Osteocyte (in vitro differentiated cells): Measurements from ENCODE around the gene TBL1X. TPM values are rescaled to one million over a fixed set of nuclear protein-coding genes. Genes with fewer than 3 reads are reported as not detected.

ENCODE experiments used
- DNase-seq: peaks from one replicate; pipeline ENCODE4 v3.0.0; 2021; ENCODE audit warnings: mixed read lengths; ENCODE audit not compliant: unreplicated experiment; ENCODE audit errors: extremely low spot score
- H3K27ac Mint-ChIP-seq: one replicate; pipeline ENCODE4 v1.8.0; 2021; ENCODE audit warnings: mild to moderate bottlenecking, mixed read lengths; ENCODE audit not compliant: unreplicated experiment
- H3K27me3 Mint-ChIP-seq: one replicate; pipeline ENCODE4 v1.8.0; 2021; ENCODE audit warnings: mixed read lengths; ENCODE audit not compliant: unreplicated experiment
- H3K36me3 Mint-ChIP-seq: one replicate; pipeline ENCODE4 v1.8.0; 2021; ENCODE audit warnings: mixed read lengths; ENCODE audit not compliant: unreplicated experiment
- H3K4me1 Mint-ChIP-seq: one replicate; pipeline ENCODE4 v1.8.0; 2021; ENCODE audit warnings: mixed read lengths; ENCODE audit not compliant: unreplicated experiment
- H3K4me3 Mint-ChIP-seq: one replicate; pipeline ENCODE4 v1.8.0; 2021; ENCODE audit warnings: mild to moderate bottlenecking, moderate library complexity, mixed read lengths; ENCODE audit not compliant: unreplicated experiment
- H3K9me3 Mint-ChIP-seq: one replicate; pipeline ENCODE4 v1.8.0; 2021; ENCODE audit warnings: mixed read lengths; ENCODE audit not compliant: unreplicated experiment
- total RNA-seq: library from RNA; stranded (reverse); gene quantifications from 2 replicates; pipeline ENCODE4 v1.2.1, GENCODE V29; 2021
- TF ChIP-seq, protein P1 (sequence below): fragments of 200-600 bp; sonication (generic); IDR thresholded peaks from 2 replicates; pipeline ENCODE4 v1.5.0; 2021; ENCODE audit warnings: antibody characterized with exemption, mild to moderate bottlenecking, moderate library complexity

Gene TBL1X
- total RNA-seq, 1 donor from 2014 or later, result 35.3 TPM

GRCh38 chrX:9757366-9757765, 292.5 kb downstream of the TBL1X start:
- Mint-ChIP-seq H3K27ac (no peak overlapping the region), H3K9me3 (peaks cover 15% of the 10 kb centered on the region), H3K4me3 (no peak overlapping the region), H3K27me3 (no peaks in the 10 kb centered on the region), H3K36me3 (no peaks in the 10 kb centered on the region), H3K4me1 (no peaks in the 10 kb centered on the region)
- DNase-seq, result no peak
- TF ChIP-seq, protein P1, sequence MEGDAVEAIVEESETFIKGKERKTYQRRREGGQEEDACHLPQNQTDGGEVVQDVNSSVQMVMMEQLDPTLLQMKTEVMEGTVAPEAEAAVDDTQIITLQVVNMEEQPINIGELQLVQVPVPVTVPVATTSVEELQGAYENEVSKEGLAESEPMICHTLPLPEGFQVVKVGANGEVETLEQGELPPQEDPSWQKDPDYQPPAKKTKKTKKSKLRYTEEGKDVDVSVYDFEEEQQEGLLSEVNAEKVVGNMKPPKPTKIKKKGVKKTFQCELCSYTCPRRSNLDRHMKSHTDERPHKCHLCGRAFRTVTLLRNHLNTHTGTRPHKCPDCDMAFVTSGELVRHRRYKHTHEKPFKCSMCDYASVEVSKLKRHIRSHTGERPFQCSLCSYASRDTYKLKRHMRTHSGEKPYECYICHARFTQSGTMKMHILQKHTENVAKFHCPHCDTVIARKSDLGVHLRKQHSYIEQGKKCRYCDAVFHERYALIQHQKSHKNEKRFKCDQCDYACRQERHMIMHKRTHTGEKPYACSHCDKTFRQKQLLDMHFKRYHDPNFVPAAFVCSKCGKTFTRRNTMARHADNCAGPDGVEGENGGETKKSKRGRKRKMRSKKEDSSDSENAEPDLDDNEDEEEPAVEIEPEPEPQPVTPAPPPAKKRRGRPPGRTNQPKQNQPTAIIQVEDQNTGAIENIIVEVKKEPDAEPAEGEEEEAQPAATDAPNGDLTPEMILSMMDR, result no peak

DNA sequence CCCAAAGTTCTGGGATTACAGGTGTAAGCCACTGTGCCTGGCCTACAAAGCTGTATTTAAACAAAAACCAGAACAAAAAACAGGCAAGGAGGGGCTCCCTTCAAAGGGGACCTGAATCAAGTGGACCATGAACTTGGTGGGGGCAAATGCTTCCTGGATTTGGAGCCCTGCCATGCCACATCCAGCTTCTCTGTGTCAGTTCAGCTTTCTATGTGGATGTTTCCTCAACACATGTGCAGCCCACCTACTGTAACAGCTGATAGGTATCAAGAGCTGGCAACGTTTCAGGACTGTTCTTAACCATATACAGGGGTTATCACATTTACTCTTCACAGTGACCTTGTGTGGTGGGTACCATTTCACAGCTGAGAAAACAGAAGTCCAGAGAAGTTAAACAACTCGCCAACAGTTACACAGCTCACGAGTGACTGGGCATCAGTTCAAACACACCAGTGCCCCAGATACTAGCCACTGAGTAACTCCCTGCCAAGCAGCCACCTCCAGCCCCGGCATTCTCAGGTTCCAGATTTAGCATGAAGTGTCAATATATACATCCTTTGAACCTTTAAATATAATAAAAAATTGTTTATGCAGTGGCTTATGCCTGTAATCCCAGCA, 293.3 kb downstream of the TBL1X start:
- TF ChIP-seq, protein P1, result no peak
- no peaks in the 10 kb centered on the region for H3K36me3 Mint-ChIP-seq

DNA sequence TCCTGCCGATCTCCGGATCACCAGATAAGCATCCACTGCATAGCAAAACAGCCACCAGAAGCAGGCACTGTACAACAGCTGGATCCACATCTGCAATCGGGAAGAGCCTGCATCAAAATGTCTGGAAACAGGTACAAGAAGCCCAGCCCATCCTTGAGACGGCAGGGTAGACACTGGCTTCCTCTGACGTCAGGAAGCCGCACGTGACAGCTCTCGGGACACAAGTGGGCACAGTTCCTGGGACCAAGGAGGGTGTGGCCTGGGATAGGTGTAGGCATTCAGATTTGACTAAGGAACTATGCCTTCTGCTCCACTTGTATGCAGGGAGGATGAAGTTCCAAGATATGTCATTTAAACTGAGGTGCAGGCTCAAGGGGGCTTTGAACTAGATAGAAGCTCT, 294.5 kb downstream of the TBL1X start:
- H3K36me3 Mint-ChIP-seq, result no peaks in the 10 kb centered on the region
- H3K9me3 Mint-ChIP-seq, result peaks cover 21% of the 10 kb centered on the region
- DNase-seq, result no peak
- TF ChIP-seq, protein P1, result no peak
- H3K27me3 Mint-ChIP-seq, result no peaks in the 10 kb centered on the region
- H3K4me1 Mint-ChIP-seq, result no peaks in the 10 kb centered on the region
- no peak overlapping the region for H3K27ac Mint-ChIP-seq
- H3K4me3 Mint-ChIP-seq, result no peak overlapping the region

More for the DNA sequence above, 293.3 kb downstream of the TBL1X start:
- Mint-ChIP-seq H3K4me1 (no peaks in the 10 kb centered on the region), H3K4me3 (no peak overlapping the region), H3K9me3 (peaks cover 15% of the 10 kb centered on the region), H3K27me3 (no peaks in the 10 kb centered on the region), H3K27ac (no peak overlapping the region)
- no peak for DNase-seq

DNA sequence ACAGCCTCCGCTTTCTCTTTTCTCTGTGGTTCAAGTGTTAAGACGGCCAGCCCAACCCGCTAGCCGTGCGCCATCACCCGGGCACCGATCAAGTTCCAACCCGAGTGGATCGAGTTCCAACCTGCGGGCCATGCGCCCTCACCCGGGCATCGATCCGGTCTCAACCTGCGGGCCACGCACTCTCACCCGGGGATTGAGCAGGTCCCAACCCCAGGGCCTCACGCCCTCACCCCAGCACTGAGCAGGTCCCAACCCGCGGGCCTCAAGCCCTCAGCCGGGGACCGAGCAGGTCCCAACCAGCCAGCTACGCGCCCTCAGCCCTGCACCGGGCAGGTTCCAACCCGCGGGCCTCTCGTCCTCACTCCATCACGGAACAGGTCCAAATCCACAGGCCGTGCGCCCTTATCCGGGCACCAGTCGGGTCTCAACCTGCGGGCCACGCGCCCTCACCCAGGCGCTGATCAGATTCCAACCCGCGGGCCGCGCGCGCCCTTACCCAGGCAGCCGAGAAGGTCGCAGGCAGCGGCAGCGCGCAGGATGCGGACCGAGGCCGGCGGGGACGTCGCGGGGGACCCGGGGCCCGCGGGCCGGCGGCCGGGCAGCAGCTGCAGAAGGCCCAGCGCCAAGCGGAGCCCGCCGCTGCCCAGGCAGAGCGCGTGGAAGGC, 300.3 kb downstream of the TBL1X start:
- Mint-ChIP-seq H3K4me3 (no peak overlapping the region), H3K36me3 (no peaks in the 10 kb centered on the region), H3K27ac (no peak overlapping the region), H3K9me3 (peaks cover 6% of the 10 kb centered on the region), H3K4me1 (no peaks in the 10 kb centered on the region), H3K27me3 (peaks cover 2% of the 10 kb centered on the region)
- TF ChIP-seq, protein P1, result no peak
- no peak for DNase-seq

GRCh38 chrX:9765737-9766097, 300.9 kb downstream of the TBL1X start, which contains the start of gene GPR143:
Gene GPR143, minus strand, starts transcription at chrX:9765847. Its CDS starts 30 bp downstream, at chrX:9765817.
- H3K36me3 Mint-ChIP-seq, result no peaks in the 10 kb centered on the region
- no peak within 1 kb of the TSS for H3K27ac Mint-ChIP-seq
- H3K4me3 Mint-ChIP-seq, result no peak within 1 kb of the TSS
- no peak for DNase-seq
- H3K9me3 Mint-ChIP-seq, result peaks cover 6% of the 10 kb centered on the region
- TF ChIP-seq, protein P1, result no peak
- H3K4me1 Mint-ChIP-seq, result no peaks in the 10 kb centered on the region
- peaks cover 2% of the 10 kb centered on the region for H3K27me3 Mint-ChIP-seq
